K562 treated with DMSO at 1 percent for 4 hours (cell line): ENCODE results near the gene PILRB. TPM values are rescaled to one million over a fixed set of nuclear protein-coding genes. Genes with fewer than 3 reads are reported as not detected.

ENCODE experiments used
- total RNA-seq: library from RNA; unstranded; fragments of 300-600 nt; gene quantifications from 2 replicates; pipeline ENCODE4 v1.2.3, GENCODE V29; 2022; ENCODE audit not compliant: insufficient read depth

PILRB gene
- total RNA-seq = 28.5 and 33.4 TPM in 2 replicates

GRCh38 chr7:100358027-100358856 lies at the start of gene PILRB:
Gene PILRB (plus strand): TSS chr7:100358117. CDS start chr7:100358303, 186 bp downstream.

GRCh38 chr7:100373261-100373831 lies 15.4 kb downstream of the PILRB start, which contains the start of gene PILRA:
Gene PILRA (plus strand): TSS chr7:100373487. CDS start chr7:100373657, 170 bp downstream.

Other genes starting within 250 kb of the PILRB start
- gene TAF6, start 238.8 kb upstream of the PILRB start, total RNA-seq = 83.4 and 94.5 TPM in 2 replicates
- 4.1 and 6.5 TPM in 2 replicates for gene CNPY4, start 238.5 kb upstream of the PILRB start, total RNA-seq
- 1.5 and 1.9 TPM in 2 replicates for gene MBLAC1, start 231.2 kb upstream of the PILRB start, total RNA-seq
- gene LAMTOR4, start 209.2 kb upstream of the PILRB start, total RNA-seq = 305 and 308 TPM in 2 replicates
- gene TRAPPC14, start 199.4 kb upstream of the PILRB start, total RNA-seq = 15.4 and 28.7 TPM in 2 replicates
- gene GAL3ST4, start 189.5 kb upstream of the PILRB start, total RNA-seq = 2.3 and 3.4 TPM in 2 replicates
- gene GPC2, start 180.7 kb upstream of the PILRB start, total RNA-seq = 0.82 and 4.1 TPM in 2 replicates
- 5.7 TPM in 2 replicates for gene STAG3, start 180.2 kb upstream of the PILRB start, total RNA-seq
- not detected in 2 replicates for gene PVRIG, start 138.2 kb upstream of the PILRB start, total RNA-seq
- 2.6 and 2.8 TPM in 2 replicates for gene SPDYE3, start 50.4 kb upstream of the PILRB start, total RNA-seq
- 2.6 and 4.7 TPM in 2 replicates for gene PILRA, start 15.4 kb downstream of the PILRB start, total RNA-seq
- gene ZCWPW1, start 70.6 kb downstream of the PILRB start, total RNA-seq = 2.4 and 5.1 TPM in 2 replicates
- 71.3 and 78.0 TPM in 2 replicates for gene MEPCE, start 71.7 kb downstream of the PILRB start, total RNA-seq
- 93.1 and 101 TPM in 2 replicates for gene PPP1R35, start 78.4 kb downstream of the PILRB start, total RNA-seq
- 2.3 and 3.3 TPM in 2 replicates for gene SPACDR, start 106.1 kb downstream of the PILRB start, total RNA-seq
- 114 and 119 TPM in 2 replicates for gene TSC22D4, start 121.1 kb downstream of the PILRB start, total RNA-seq
- 0.74 and 0.88 TPM in 2 replicates for gene NYAP1, start 125.8 kb downstream of the PILRB start, total RNA-seq
- 13.6 and 22.2 TPM in 2 replicates for gene AGFG2, start 181.1 kb downstream of the PILRB start, total RNA-seq
- 11.0 and 16.3 TPM in 2 replicates for gene SAP25, start 215.8 kb downstream of the PILRB start, total RNA-seq
- 68.5 and 72.5 TPM in 2 replicates for gene LRCH4, start 228.0 kb downstream of the PILRB start, total RNA-seq
- gene FBXO24, start 228.2 kb downstream of the PILRB start, total RNA-seq = 0.89 TPM in 1 of 2 replicates, not detected in the other
- 13.3 and 15.8 TPM in 2 replicates for gene PCOLCE, start 244.2 kb downstream of the PILRB start, total RNA-seq